A673 (cell line): ENCODE results near the gene ASTL. TPM values are rescaled to one million over a fixed set of nuclear protein-coding genes. Genes with fewer than 3 reads are reported as not detected.

ENCODE experiments used
- BruUV-seq: library from RNA; stranded (reverse); fragments of 400-500 nt; replicated peaks from 2 replicates; lab custom pipeline; 2021; lab: Mats Ljungman, UMichigan
- CTCF ChIA-PET: fragments of 300-600 bp; sonication (Branson Sonifier 250); formaldehyde crosslinking; loops from one replicate; lab custom pipeline; 2022; ENCODE audit warnings: antibody characterized with exemption; lab: Charles Lee
- POLR2A ChIA-PET: fragments of 300-600 bp; sonication (Branson Sonifier 250); formaldehyde crosslinking; loops from one replicate; lab custom pipeline; 2022; ENCODE audit warnings: antibody characterized with exemption; ENCODE audit not compliant: low non-redundant PET; lab: Charles Lee
- DNase-seq: peaks from one replicate; pipeline ENCODE4 v3.0.0-alpha.2; 2015; ENCODE audit warnings: low spot score
- H3K27ac ChIP-seq: fragments of 200-600 bp; sonication (generic); 2 replicates; pipeline ENCODE4 v1.5.1; 2016; ENCODE audit warnings: mixed run types, low read depth, mild to moderate bottlenecking, mixed read lengths, antibody characterized with exemption, low read length; ENCODE audit not compliant: poor library complexity, severe bottlenecking
- H3K27me3 ChIP-seq: fragments of 200-600 bp; sonication (generic); replicated peaks from 2 replicates; pipeline ENCODE4 v1.6.1; 2017; ENCODE audit warnings: mixed run types, low read depth, mild to moderate bottlenecking, mixed read lengths, antibody characterized with exemption, low read length; ENCODE audit not compliant: insufficient read depth, poor library complexity
- H3K36me3 ChIP-seq: fragments of 200-600 bp; sonication (generic); 2 replicates; pipeline ENCODE4 v1.6.1; 2016; ENCODE audit warnings: mixed run types, mild to moderate bottlenecking, mixed read lengths, antibody characterized with exemption, low read length; ENCODE audit not compliant: insufficient read depth, poor library complexity, severe bottlenecking
- H3K4me1 ChIP-seq: fragments of 200-600 bp; sonication (generic); 2 replicates; pipeline ENCODE4 v1.6.1; 2017; ENCODE audit warnings: mixed run types, mild to moderate bottlenecking, mixed read lengths, antibody characterized with exemption, low read length; ENCODE audit not compliant: insufficient read depth, poor library complexity, severe bottlenecking
- H3K4me3 ChIP-seq: fragments of 200-600 bp; sonication (generic); 2 replicates; pipeline ENCODE4 v1.5.1; 2016; ENCODE audit warnings: low read depth, mixed run types, mild to moderate bottlenecking, mixed read lengths, low read length; ENCODE audit not compliant: poor library complexity, severe bottlenecking
- H3K9me3 ChIP-seq: fragments of 200-600 bp; sonication (generic); 2 replicates; pipeline ENCODE4 v1.6.1; 2016; ENCODE audit warnings: mixed run types, low read depth, mild to moderate bottlenecking, mixed read lengths, antibody characterized with exemption, low read length; ENCODE audit not compliant: poor library complexity, severe bottlenecking
- CTCF ChIP-seq: fragments of 300-800, 200-600 bp; sonication (generic); conservative IDR thresholded peaks from 2 replicates; pipeline ENCODE4 v1.5.1; 2017; ENCODE audit warnings: low read depth, mild to moderate bottlenecking, antibody characterized with exemption, low read length, moderate library complexity, mixed read lengths
- EZH2 ChIP-seq: fragments of 200-600 bp; sonication (generic); IDR thresholded peaks from 2 replicates; pipeline ENCODE4 v1.6.1; 2017; ENCODE audit warnings: borderline replicate concordance, low read depth, mild to moderate bottlenecking, mixed read lengths, antibody characterized with exemption, low read length; ENCODE audit not compliant: poor library complexity, severe bottlenecking
- intact Hi-C: fragments of 100-400 bp; cut with micrococcal nuclease; formaldehyde crosslinking; loops from one replicate; pipeline ENCODE4 v1.10.0; 2022; ENCODE audit not compliant: unreplicated experiment
- total RNA-seq: library from RNA; stranded (reverse); gene quantifications from 2 replicates; pipeline ENCODE4 v1.2.3, GENCODE V29; 2021

Gene ASTL
- total RNA-seq, 1 experiment from 2014 or later = not detected

- CTCF ChIA-PET = interaction anchor here (1.3 kb wide), 1 partner anchor 16 kb away, joined by 6 read pairs; no protein-coding TSS in a partner anchor
- intact Hi-C loops = no loop called here
- H3K27me3 ChIP-seq = no peaks in the 10 kb centered on the region
- no peak for DNase-seq
- peaks cover 20% of the 10 kb centered on the region for H3K4me1 ChIP-seq
- no peaks in the 10 kb centered on the region for H3K9me3 ChIP-seq
- peak overlapping the region; percentile 73 for H3K27ac ChIP-seq
- POLR2A ChIA-PET = no interaction called here
- no peak for TF ChIP-seq CTCF
- no peak for TF ChIP-seq EZH2
- no peaks in the 10 kb centered on the region for H3K36me3 ChIP-seq
- BruUV-seq = no TSS peak
- H3K4me3 ChIP-seq = no peak overlapping the region
Observed at GRCh38 chr2:96158554-96158940, 20.2 kb upstream of the ASTL start.

GRCh38 chr2:96157649-96158553, 19.6 kb upstream of the ASTL start:
- no peak for TF ChIP-seq CTCF
- TF ChIP-seq EZH2 = no peak
- Histone ChIP-seq H3K9me3 (no peaks in the 10 kb centered on the region), H3K27ac (peak overlapping the region; percentile 73), H3K36me3 (no peaks in the 10 kb centered on the region), H3K27me3 (no peaks in the 10 kb centered on the region), H3K4me3 (no peak overlapping the region), H3K4me1 (peaks cover 20% of the 10 kb centered on the region)
- DNase-seq = peak; percentile 80
- ChIA-PET CTCF (interaction anchor here (1.3 kb wide), 1 partner anchor 17 kb away, joined by 6 read pairs; no protein-coding TSS in a partner anchor), POLR2A (no interaction called here)
- intact Hi-C loops = no loop called here
- BruUV-seq = TSS peak; percentile 88

GRCh38 chr2:96156926-96157648, 18.8 kb upstream of the ASTL start:
- ChIA-PET CTCF (interaction anchor here (1.3 kb wide), 1 partner anchor 18 kb away, joined by 6 read pairs; no protein-coding TSS in a partner anchor), POLR2A (no interaction called here)
- peak; percentile 51 for DNase-seq
- Histone ChIP-seq H3K4me1 (peaks cover 20% of the 10 kb centered on the region), H3K9me3 (no peaks in the 10 kb centered on the region), H3K27me3 (no peaks in the 10 kb centered on the region), H3K4me3 (no peak overlapping the region), H3K36me3 (no peaks in the 10 kb centered on the region), H3K27ac (peak overlapping the region; percentile 73)
- intact Hi-C loops = no loop called here
- no TSS peak for BruUV-seq
- TF ChIP-seq CTCF (no peak), EZH2 (no peak)
